Smooth muscle cell (in vitro differentiated cells): Measurements from ENCODE around the gene CDH23. TPM values are rescaled to one million over a fixed set of nuclear protein-coding genes. Genes with fewer than 3 reads are reported as not detected.

ENCODE experiments used
- DNase-seq: peaks from one replicate; lab custom pipeline; 2025; ENCODE audit not compliant: unreplicated experiment; lab: John Stamatoyannopoulos, UW
- H2AFZ ChIP-seq: fragments of 200-600 bp; sonication (generic); 2 replicates; pipeline ENCODE4 v1.6.0; 2016; ENCODE audit warnings: antibody characterized with exemption, low read depth, mild to moderate bottlenecking
- H3F3A ChIP-seq: fragments of 200-600 bp; sonication (generic); 2 replicates; pipeline ENCODE4 v1.6.0; 2017; ENCODE audit warnings: antibody characterized with exemption, low read depth
- H3K27ac ChIP-seq: fragments of 200-600 bp; sonication (generic); 2 replicates; pipeline ENCODE4 v1.5.1; 2016; ENCODE audit warnings: low read depth, mild to moderate bottlenecking
- H3K27me3 ChIP-seq: fragments of 200-600 bp; sonication (generic); 2 replicates; pipeline ENCODE4 v1.6.1; 2016; ENCODE audit warnings: low read depth, mild to moderate bottlenecking
- H3K36me3 ChIP-seq: fragments of 200-600 bp; sonication (generic); 2 replicates; pipeline ENCODE4 v1.5.1; 2016; ENCODE audit warnings: low read depth
- H3K4me1 ChIP-seq: fragments of 200-600 bp; sonication (generic); 2 replicates; pipeline ENCODE4 v1.5.1; 2016; ENCODE audit warnings: low read depth
- H3K4me2 ChIP-seq: fragments of 200-600 bp; sonication (generic); 2 replicates; pipeline ENCODE4 v1.6.0; 2016; ENCODE audit warnings: mild to moderate bottlenecking
- H3K4me3 ChIP-seq: fragments of 200-600 bp; sonication (generic); 2 replicates; pipeline ENCODE4 v1.5.1; 2016; ENCODE audit warnings: mild to moderate bottlenecking
- H3K79me2 ChIP-seq: fragments of 200-600 bp; sonication (generic); 2 replicates; pipeline ENCODE4 v1.6.0; 2016; ENCODE audit warnings: low read depth, mild to moderate bottlenecking
- H3K9ac ChIP-seq: fragments of 200-600 bp; sonication (generic); 2 replicates; pipeline ENCODE4 v1.6.0; 2016; ENCODE audit warnings: low read depth
- H3K9me3 ChIP-seq: fragments of 200-600 bp; sonication (generic); replicated peaks from 2 replicates; pipeline ENCODE4 v1.5.1; 2016; ENCODE audit warnings: low read depth
- H4K20me1 ChIP-seq: fragments of 200-600 bp; sonication (generic); 2 replicates; pipeline ENCODE4 v1.6.0; 2016; ENCODE audit warnings: low read depth
- WGBS: methylation state at CpG from one replicate; pipeline ENCODE4 v1.1.7; 2016; ENCODE audit warnings: low lambda C conversion rate; 5-methylcytosine and 5-hydroxymethylcytosine counted together
- polyA plus RNA-seq: library from polyadenylated mRNA; unstranded; fragments of >200 nt; fragmentation: Nextera tagmentation; extraction: Ambion mirVana; gene quantifications from 2 replicates; pipeline ENCODE4 v1.2.1, GENCODE V29; 2016
- total RNA-seq: library from RNA; depleted of rRNA; stranded (reverse); fragments of >200 nt; gene quantifications from 2 replicates; pipeline ENCODE4 v1.2.3, GENCODE V29; 2014
- TF ChIP-seq, protein P1 (sequence below): fragments of 200-600 bp; sonication (generic); IDR thresholded peaks from 2 replicates; pipeline ENCODE4 v1.5.1; 2017; ENCODE audit warnings: borderline replicate concordance, mild to moderate bottlenecking, antibody characterized with exemption; ENCODE audit not compliant: insufficient read depth, poor library complexity, severe bottlenecking

CDH23 gene
- total and polyA plus RNA-seq, 2 experiments from 2014 or later = 0.99 to 2.5 TPM

GRCh38 chr10:71767420-71768035 is 370.8 kb downstream of the CDH23 start:
- H3K27ac ChIP-seq = no peak overlapping the region
- H4K20me1 ChIP-seq = no peaks in the 10 kb centered on the region
- no peak for DNase-seq
- H3K4me1 ChIP-seq = no peaks in the 10 kb centered on the region
- no peaks in the 10 kb centered on the region for H3K79me2 ChIP-seq
- 86% methylated on average over 8 of the region's 10 CpGs for WGBS
- TF ChIP-seq, protein P1, sequence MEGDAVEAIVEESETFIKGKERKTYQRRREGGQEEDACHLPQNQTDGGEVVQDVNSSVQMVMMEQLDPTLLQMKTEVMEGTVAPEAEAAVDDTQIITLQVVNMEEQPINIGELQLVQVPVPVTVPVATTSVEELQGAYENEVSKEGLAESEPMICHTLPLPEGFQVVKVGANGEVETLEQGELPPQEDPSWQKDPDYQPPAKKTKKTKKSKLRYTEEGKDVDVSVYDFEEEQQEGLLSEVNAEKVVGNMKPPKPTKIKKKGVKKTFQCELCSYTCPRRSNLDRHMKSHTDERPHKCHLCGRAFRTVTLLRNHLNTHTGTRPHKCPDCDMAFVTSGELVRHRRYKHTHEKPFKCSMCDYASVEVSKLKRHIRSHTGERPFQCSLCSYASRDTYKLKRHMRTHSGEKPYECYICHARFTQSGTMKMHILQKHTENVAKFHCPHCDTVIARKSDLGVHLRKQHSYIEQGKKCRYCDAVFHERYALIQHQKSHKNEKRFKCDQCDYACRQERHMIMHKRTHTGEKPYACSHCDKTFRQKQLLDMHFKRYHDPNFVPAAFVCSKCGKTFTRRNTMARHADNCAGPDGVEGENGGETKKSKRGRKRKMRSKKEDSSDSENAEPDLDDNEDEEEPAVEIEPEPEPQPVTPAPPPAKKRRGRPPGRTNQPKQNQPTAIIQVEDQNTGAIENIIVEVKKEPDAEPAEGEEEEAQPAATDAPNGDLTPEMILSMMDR = no peak
- H3K9ac ChIP-seq = no peak overlapping the region
- no peak overlapping the region for H2AFZ ChIP-seq
- no peak overlapping the region for H3K4me3 ChIP-seq
- H3K4me2 ChIP-seq = no peak overlapping the region
- H3K9me3 ChIP-seq = no peaks in the 10 kb centered on the region
- no peaks in the 10 kb centered on the region for H3K27me3 ChIP-seq
- peaks cover 10% of the 10 kb centered on the region for H3F3A ChIP-seq
- H3K36me3 ChIP-seq = no peaks in the 10 kb centered on the region

GRCh38 chr10:71769279-71769823 is 372.6 kb downstream of the CDH23 start:
- Histone ChIP-seq H3K27me3 (no peaks in the 10 kb centered on the region), H3K27ac (no peak overlapping the region), H3K4me1 (no peaks in the 10 kb centered on the region), H3K79me2 (no peaks in the 10 kb centered on the region), H3K9ac (no peak overlapping the region), H3K9me3 (no peaks in the 10 kb centered on the region), H4K20me1 (no peaks in the 10 kb centered on the region), H2AFZ (no peak overlapping the region), H3F3A (peaks cover 10% of the 10 kb centered on the region), H3K36me3 (no peaks in the 10 kb centered on the region), H3K4me3 (peak overlapping the region; percentile 29), H3K4me2 (peak overlapping the region; percentile 48)
- WGBS = 79% methylated on average over 5 of the region's 5 CpGs
- DNase-seq = no peak
- TF ChIP-seq, protein P1 = no peak

GRCh38 chr10:71770255-71770654 is 373.5 kb downstream of the CDH23 start:
- Histone ChIP-seq H3K4me3 (no peak overlapping the region), H3K79me2 (no peaks in the 10 kb centered on the region), H3K9me3 (no peaks in the 10 kb centered on the region), H2AFZ (no peak overlapping the region), H4K20me1 (no peaks in the 10 kb centered on the region), H3K27ac (no peak overlapping the region), H3K27me3 (no peaks in the 10 kb centered on the region), H3K9ac (no peak overlapping the region), H3K36me3 (no peaks in the 10 kb centered on the region), H3F3A (peaks cover 10% of the 10 kb centered on the region), H3K4me2 (peak overlapping the region; percentile 42), H3K4me1 (no peaks in the 10 kb centered on the region)
- 57% methylated on average over 3 of the region's 3 CpGs for WGBS
- TF ChIP-seq, protein P1 = no peak
- DNase-seq = no peak

GRCh38 chr10:71770789-71771188 is 374.1 kb downstream of the CDH23 start:
- Histone ChIP-seq H3K27me3 (no peaks in the 10 kb centered on the region), H2AFZ (no peak overlapping the region), H4K20me1 (no peaks in the 10 kb centered on the region), H3K36me3 (no peaks in the 10 kb centered on the region), H3K27ac (no peak overlapping the region), H3K4me2 (peak overlapping the region; percentile 42), H3K9me3 (no peaks in the 10 kb centered on the region), H3K4me1 (no peaks in the 10 kb centered on the region), H3K9ac (no peak overlapping the region), H3K79me2 (no peaks in the 10 kb centered on the region), H3K4me3 (no peak overlapping the region), H3F3A (peaks cover 10% of the 10 kb centered on the region)
- 90% methylated on average over 3 of the region's 3 CpGs for WGBS
- DNase-seq = no peak
- TF ChIP-seq, protein P1 = no peak
